Right ventricle myocardium superior (tissue), 1 donor: Measurements from ENCODE around the gene LNPK. TPM values are rescaled to one million over a fixed set of nuclear protein-coding genes. Genes with fewer than 3 reads are reported as not detected.

Source experiments
- total RNA-seq: library from RNA; stranded (reverse); fragmentation: NEBNext Ultra II Directional; extraction: Animal tissue kit (Norgen Biotek cat#: 25700); gene quantifications from one replicate; pipeline ENCODE4 v1.2.1, GENCODE V29; 2021
- donor health status: DM: no; HTN: yes; CAD: no; lungs with severe emphysema.

The LNPK gene
- total RNA-seq, 1 donor from 2014 or later: 38.0 TPM

Other genes with a start within 250 kb of the LNPK start
- not detected for gene EVX2, start 81.7 kb upstream of the LNPK start, total RNA-seq
- not detected for gene HOXD13, start 90.5 kb upstream of the LNPK start, total RNA-seq
- not detected for gene HOXD12, start 97.5 kb upstream of the LNPK start, total RNA-seq
- gene HOXD11, start 105.0 kb upstream of the LNPK start, total RNA-seq: not detected
- gene HOXD10, start 114.5 kb upstream of the LNPK start, total RNA-seq: not detected
- not detected for gene HOXD9, start 120.5 kb upstream of the LNPK start, total RNA-seq
- 0.32 TPM for gene HOXD8, start 127.4 kb upstream of the LNPK start, total RNA-seq
- not detected for gene HOXD4, start 149.3 kb upstream of the LNPK start, total RNA-seq
- 0.38 TPM for gene HOXD3, start 155.0 kb upstream of the LNPK start, total RNA-seq
- not detected for gene HOXD1, start 186.4 kb upstream of the LNPK start, total RNA-seq